SKM-1 (cell line): Measurements from ENCODE around the gene ABCB9.

Experiments
- DNase-seq: peaks from one replicate; lab custom pipeline; 2025; ENCODE audit not compliant: unreplicated experiment; lab: John Stamatoyannopoulos, UW

ABCB9 gene

DNA sequence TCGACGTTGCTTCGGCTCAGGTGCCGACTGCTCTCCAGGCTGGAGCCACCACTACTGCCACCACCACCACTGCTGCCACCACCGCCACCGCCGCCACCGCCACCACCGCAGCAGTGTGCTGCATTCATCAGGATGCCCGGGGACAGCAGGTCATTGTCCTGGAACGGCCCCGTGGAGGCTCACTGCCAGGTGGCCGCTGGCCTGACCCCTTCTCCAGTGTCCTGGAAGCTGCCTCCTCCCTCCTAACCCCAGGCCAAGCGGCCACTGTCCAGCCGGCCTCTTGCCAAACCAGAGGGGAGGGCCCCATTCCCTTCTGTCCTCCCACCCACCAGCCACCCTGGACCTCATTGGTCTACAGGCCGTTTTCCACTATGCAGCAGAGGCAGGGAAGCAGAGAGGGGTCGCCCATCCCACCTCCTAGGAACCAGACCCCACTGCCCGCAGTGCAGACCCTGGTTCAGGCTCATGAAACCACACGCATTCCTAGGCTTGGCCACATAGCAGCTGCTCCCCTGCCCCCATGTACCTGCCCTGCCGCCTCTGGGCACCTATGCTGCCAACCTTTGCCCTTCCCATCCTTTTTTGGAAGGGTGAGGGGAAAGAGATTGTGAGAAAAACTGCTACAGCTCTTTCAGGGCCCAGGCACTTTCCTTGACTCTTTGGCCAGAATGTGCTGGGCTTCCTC is 29.4 kb upstream of the ABCB9 start:
- DNase-seq, result no peak

DNA sequence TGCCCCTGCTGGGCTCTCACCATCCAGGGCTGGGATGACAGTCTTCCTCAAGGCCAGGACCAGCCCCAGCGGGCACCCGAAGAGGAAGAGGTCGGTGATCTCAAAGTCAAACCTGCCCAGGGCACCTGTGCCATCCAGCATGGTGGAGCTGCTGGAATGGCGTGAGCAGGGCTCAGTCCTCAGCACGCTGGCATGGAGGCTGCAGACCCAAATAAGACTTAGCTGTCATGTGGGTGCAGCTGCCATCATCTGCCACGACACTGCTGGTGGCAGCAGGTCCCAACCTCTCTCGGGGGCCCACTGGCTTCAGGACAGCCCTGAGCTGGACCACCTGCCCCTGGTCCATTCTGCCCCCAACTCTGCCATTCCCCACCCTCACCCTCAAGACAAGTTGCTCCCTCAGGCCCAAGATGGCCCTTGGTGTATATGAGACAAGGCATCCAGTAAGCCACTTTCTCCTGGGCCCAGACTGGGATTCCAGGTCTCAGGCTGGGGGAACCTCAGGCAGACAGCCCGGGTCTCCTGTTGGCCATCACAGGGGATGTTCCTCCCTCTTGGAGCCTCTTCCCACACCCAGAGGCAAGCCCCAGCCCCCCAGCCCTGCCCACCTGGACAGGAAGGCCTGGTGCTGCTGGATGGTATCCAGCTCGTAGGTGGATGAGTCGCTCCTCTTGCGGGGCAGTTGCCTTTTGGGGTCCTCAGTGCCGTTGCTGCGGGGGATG is 28.7 kb upstream of the ABCB9 start:
- DNase-seq, result no peak

DNA sequence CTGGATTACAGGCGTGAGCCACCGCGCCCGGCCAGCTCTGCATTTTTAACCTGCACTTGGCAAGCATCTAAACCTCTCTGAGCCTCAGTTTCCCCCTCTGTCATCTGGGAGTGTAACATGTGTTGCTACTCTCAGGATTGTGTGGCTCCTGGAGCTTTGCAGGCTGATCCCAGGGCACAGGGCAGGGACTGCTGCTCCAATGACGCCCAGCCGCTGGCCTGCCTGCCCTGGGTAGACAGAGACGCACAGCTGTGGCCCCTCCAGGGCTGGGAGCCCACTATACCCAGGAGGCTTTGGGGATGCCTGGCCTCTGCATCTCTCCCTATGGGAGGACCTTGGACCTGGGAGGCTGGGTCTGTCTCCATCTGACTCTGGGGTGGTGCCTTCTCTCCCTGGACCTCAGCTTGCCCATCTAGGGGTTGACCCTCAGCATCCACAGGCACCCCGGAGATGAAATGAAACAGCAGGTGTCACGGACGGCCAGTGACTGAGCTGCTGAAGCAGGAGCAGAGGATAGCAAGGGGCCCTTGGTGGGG is 27.9 kb upstream of the ABCB9 start:
- DNase-seq, result no peak

DNA sequence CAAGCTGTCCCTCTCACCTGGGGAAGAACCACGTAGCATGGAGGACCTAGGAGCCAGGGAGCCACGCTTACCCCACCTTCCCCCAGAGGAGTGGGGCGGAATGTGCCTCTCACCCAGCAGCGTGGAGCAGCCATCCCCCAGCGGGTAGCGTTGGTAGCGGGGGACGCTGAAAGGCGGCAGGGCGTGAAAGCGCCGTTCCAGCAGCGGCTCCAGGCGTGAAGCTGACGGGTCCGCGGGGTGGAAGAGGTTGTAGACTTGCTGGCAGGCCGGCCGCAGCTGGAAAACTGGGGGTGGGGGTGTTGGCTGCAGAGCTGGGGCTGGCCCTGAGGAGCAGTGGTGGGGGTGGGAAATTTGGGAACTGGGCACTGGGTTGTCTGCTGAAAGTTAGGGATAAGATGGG is 26.1 kb upstream of the ABCB9 start:
- DNase-seq, result no peak

DNA sequence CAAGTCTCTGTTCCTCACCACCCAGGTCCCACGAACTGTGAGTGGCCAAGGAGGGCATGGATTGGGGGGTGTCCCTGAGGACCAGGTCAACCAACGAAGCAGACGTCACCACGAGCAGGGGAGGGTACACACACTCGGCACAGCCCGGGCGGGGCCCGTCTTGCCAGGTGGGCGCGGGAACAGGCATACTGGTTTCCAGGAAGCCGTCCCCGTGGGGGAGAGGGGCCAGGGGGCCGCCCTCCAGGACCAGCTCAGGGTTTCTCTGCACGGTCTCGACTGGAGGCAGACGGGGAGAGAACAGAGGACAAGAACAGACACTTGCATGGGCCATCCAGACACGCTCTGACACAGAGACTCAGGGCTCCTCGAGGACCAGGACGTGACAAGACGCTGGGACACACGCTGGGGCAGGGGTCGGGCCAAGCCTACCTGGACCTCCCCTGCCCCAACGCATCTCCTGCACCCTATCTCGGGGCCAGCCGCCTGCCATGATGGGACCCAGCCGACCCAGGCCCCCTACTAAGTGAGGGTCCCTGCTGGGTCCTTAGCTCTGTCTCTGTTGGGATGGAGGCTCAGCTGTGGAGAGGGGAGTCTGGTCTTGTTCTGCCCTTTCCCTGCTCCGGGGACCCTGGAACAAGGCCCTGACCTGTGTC is 25.5 kb upstream of the ABCB9 start:
- no peak for DNase-seq

DNA sequence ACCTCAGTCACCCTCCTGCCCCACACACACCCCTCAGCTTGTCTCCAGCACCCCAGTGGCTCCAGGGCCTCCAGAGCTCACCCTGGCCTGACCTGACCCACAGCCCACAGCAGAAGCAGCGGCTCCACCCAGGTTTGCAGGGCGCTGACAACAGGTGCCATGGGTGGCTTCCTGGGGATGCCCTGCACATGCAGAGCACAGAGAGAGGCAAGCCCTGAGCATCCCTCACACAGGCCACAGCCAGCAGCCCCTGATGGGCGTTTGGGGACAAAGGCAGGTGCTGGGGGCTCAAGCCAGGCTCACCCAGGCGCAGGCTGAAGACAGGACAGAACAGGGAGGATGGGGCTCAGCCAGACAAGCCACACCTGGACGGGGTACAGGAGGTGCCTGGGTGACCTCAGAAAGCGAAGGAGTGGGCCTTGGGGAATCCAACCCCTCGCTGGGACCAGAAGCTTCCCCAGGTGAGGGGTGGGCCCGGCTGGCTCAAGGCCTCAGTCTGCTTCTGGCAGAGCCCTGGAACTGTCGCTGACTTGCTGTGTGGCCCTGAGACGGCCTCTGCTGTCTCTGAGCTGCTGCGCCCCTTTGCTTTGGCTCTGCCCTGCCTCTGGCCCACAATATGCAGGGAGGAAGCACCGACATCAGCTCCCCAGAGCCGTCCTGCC is 24.8 kb upstream of the ABCB9 start:
- DNase-seq, result no peak

DNA sequence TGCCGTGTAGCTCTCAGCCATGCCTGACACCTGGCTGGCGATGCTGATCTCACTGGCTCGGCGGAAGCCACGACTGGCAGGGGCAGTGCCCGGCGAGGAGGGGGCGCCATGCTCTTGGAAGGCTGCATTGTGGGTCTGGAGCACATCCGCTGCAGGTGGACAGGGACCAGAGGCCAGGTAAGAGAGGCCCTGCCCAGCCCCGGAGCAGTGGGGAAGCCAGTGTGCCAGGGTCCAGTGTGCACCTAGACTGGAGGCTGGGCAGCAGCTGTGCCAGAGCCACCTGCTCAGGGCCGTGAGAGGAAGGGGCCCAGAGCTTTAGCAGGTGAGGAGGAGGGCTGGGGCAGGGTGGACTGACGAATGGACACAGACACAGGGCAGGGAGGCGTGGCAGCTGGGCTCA is 24.3 kb upstream of the ABCB9 start:
- DNase-seq, result no peak

DNA sequence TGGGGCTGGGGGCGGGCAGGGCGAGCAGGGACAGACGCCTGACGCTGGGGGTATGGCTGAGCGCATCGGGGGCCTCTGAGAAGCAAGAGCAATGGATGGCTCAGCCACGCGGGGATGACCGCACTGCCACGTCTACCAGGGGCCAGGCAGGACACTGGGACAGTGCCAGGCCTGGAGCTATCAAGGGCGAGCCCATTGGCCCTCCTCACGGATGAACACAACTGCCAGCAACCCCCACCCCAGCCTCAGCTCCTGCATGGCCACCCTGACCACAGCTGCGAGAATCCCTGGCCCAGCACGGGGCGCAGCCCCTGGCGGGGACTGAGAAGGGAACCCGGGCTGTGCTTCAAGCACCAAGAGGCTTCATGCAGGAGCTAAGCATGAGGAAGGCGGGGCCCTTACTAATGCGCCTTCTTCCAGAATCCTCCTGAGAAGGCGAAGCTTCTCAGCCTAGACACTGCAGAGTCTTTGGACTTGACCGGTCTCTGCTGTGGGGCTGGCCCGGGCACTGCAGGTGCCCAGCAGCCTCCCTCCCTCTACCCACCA is 23.7 kb upstream of the ABCB9 start:
- no peak for DNase-seq

DNA sequence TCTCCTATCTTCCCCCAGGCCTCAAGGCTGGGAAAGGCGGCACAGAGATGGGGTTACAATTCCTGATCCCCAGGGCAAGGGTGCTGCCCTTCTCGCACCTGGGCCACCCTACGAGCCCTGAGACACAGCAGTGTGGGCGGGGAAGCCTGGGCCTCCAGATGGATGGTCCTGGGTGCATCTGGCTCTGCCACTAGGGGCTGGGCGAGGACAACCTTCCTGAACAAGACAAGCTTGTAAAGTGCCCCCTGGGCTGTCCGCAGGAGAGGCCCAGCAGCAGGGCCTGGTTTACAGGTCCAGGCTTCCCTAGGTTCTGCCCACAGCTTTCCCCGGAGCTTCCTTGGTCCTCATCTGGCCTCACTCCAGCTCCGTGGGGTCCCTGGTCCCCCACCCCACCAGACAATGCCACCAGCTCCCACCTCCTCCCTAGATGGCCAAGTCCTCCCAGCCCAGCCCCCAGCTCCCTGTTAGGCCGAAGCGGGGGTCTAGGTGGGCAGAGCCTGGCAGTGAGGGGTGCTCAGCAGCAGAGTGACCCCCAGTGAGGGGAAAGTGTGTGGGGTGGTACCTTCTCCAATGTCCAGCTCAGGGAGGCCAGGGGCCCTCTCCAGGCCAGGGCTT is 23.1 kb upstream of the ABCB9 start:
- no peak for DNase-seq

DNA sequence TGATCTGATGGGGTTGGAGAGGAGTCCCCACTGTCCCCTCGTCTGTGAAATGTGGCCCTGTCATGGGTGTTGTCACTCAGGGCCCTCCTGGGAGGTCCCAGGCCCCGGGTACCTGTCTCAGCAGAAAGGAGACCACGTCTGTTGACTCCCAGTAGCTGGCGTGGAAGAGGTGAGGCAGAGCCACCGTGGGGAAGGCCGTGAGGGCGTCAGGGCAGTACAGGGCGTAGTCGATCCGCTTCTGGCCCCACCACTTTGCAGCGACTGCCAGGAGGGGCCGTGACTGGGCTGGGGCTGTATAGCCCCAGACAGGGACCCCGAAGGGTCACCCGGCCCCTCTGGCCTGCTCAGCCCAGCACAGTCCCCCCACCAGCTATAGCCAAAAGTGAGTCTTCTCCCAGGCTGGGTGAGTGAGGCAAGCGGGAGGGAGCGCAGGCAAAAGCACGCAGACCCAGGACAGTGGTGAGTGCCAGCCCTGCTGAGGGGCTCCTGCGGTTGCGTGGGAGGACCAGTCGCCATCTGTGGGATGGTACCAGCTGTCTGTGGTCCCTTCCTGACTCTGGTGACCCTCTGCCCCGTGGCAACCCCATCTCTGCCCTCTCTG is 22.4 kb upstream of the ABCB9 start:
- DNase-seq, result no peak

DNA sequence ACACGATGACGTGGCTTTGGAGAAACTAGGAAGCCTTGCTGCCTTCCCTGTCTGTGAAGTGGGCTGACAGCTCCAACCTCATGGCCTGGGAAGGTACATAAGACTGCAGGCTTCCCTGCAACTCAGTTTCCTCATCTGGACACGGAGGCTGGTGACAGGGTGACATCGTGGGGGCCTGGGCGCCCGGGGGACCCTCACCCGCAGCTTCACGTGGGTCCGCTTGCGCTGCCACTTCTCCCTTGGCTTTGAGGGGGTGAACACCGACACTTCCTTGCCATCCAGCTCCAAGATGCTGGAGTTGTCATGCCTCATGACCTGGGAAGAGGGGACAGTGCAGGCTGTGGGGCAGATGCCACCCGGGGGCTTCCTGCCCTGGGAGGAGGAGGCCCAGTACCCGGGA is 21.8 kb upstream of the ABCB9 start:
- DNase-seq, result no peak

DNA sequence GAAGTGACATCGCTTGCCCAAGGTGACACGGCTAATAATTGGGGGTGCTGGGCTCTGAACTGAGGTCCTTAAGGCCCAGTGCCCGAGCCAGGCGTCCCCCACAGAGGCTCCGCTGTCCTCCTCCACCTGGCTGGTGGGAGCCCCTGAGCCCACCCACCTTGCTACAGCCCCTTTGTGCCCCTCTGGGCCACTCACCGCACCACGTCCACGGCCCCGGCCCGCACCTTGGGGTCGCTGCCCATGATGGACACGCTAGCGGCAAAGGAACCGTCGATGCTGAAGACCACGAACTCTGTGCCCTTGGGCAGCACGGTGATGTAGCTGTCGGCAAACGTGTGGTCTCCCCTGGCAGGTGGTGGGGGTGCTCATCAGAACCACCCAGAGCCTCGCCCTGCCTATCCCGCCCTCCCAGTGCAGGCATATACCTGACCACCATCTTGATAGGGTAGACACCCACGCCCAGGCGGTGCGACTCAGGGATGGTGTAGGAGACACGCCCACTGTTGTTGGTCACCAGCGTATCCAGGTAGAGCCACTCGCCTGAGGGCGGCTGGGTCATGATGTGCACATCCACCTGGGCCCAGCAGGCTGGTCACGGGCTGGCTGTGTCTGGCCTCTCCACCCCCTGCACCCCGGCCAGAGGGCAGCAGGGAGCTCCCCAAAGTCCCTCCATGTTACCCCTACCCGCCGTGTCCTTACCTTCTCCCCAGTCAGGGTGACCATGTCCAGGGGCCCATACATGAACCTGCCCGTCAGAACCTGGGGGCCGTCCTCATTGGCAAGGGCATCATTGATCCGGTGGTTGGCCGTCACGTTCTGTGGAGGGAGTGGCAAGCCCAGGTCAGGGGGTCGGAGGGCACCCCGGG is 21.1 kb upstream of the ABCB9 start:
- DNase-seq, result no peak

DNA sequence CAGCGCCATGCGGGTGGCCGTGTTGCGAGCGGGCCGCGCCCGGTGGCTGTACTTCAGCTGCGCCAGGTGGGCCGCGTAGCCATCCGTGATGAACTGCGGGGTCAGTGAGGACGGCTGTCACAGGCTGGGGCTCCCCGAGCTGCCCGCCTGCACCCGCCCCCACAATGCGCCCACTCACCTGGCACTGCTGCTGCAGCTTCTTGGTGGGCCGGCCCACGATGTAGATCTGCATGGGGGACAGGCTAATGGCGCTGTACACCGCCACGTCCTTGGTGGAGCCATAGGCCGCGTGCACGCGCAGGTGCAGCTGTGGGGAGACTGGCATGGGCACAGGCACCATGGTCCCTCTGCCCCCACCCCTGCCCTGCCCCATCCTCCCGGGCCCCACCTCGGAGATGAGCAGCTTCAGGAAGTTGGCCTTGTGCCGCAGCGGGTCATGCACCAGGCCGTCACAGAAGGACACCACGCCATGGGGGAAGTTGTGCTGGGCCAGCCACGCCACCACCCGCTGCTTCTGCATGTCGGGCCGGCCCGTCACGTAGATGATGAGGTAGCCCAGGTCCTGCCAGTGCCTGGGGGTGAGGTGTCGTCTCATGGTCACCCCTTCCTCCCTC is 20.1 kb upstream of the ABCB9 start:
- DNase-seq, result no peak

DNA sequence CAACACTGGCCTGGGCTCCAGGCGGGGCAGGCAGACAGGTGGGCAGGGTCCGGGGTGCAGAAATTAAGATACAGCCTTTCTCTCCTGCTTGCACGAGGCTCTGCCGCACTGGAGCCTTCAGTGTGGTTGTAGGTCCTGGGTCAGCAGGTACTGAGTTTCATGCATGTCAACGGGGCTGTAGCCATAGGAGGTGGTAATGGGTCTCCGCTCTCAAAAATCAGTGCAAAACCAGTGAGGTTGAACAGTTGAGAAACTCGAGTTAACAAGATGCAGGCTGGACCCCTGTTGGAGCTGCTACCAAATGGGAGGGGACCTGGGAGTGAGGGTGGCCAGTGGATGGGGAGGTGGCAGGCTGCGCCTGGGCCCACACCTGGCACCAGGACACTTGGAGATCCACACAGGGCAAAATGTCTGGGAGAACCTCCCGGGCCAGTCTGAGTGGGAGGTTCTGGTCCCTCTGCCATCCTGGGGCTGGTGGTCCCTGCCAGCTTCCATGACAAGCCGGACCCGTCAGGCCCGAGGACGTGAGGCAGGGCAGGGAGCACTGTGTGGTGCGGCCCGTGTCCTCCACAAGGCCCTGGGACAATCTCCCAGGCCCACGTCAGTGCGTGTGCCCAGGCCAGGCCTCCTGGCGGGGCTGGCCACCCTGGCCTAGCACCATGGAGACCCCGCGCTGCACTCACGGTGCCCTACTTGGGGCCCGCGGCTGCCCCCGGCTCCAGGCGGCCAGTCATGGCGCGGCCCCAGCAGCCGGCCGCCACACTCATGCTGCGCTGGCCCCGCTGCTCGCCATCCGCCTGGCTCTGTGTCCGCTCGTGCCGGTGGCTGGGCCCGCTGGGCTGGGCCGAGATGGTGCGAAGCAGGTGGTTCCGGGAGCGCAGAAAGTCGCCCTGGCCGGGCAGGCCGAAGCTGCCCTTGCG is 19.3 kb upstream of the ABCB9 start:
- no peak for DNase-seq

DNA sequence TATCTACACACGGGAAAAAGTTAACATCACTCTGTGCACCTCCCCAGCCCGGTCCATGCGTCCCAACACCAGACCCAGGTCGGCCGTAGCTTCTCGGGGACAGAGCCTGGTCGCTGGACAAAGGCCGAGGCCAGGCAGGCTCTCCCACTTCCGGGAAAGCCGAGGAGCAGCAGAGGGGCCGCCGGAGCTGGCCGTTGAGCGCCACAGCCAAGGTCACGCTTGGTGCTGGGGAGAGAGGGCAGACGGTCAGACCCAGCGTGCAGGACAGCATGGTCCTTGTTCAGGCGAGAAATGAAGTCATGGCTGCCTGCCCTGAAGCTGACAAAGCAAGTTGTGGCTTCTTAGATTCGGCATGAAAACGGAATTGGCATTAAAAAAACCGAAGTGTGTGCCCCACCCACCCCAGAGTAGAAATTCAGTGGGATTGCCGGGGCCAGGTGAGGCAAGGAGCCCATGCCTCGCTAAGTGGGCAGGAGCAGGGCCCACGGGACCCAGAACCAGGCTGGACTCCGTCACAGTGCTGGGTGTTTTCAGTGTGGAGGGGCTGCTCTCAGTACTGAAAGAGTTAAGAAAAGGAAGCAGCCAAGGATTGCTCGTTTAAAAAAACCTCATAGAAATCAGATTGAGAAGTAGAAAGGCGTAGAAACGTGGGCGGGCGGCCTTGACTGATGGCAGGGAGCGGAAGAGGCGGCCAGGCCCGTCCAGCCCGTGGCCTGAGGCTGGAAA is 18.5 kb upstream of the ABCB9 start:
- no peak for DNase-seq

DNA sequence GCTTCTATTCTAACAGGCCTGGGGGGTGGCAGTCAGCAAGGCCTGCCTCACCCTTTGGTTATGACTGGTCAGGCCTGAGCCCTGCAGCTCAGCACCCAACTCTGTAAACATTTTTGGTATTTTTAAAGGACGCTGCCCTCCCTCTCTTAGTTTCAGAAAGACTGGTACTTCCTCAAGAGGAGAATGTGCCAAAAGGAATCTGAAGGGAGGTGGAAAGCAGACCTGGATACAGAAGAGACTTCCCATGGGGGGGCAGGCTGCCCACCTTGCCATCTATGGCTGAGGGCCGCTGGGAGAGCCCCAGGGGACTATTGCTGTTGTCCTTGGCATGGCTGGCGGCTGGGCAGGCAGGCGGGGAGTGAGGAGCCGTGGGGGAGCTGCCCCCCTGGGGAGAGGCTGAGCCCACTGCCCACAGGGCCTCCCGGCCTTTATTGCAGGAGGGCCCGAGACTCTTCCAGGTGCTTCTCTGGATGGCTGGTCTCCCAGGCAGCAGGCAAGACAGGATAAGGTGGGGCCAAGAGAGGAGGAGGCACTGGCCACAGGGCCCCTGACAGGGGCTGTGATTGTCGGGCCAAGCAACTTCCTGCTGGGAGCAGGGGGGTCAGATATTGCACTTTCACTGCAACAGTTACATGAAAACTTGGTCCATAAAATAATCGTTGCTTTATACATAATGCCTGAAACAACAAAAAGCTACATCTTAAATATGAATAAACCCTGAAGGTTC is 17.7 kb upstream of the ABCB9 start:
- no peak for DNase-seq
